ENCODE measurements around the gene CDKL2. TPM values are rescaled to one million over a fixed set of nuclear protein-coding genes. Genes with fewer than 3 reads are reported as not detected.
A peak's percentile ranks its signal among the peaks of the same experiment; 100 is the strongest.

Gene CDKL2
- total and polyA plus RNA-seq, 9 of the 15 experiments (the other 6 are each of a cell fraction or from before 2014, with no cell fraction given) = 0.01 to 0.16 TPM; not detected in 7

- no peak overlapping the region for H3K4me2 ChIP-seq (ENCODE audit: insufficient read depth, low read length)
- H3K27me3 ChIP-seq (ENCODE audit: control insufficient read depth in 2 of 2, insufficient read depth in 2 of 2, low read length in 2 of 2) = no peaks in the 10 kb centered on the region
- ChIA-PET POLR2A (no interaction called here), CTCF (ENCODE audit: low intra/inter-chr PET ratio) (no interaction called here)
- in situ Hi-C loops (cut with MboI) (no loop called here), intact Hi-C loops (cut with micrococcal nuclease) (no loop called here)
- no peak overlapping the region for H2AFZ ChIP-seq (ENCODE audit: low read depth, low read length)
- H3K9me1 ChIP-seq (ENCODE audit: control insufficient read depth, insufficient read depth, low read length) = no peaks in the 10 kb centered on the region
- no peak overlapping the region for H3K9ac ChIP-seq (ENCODE audit: insufficient read depth in 1 of 2, low read depth in 2 of 2, low read length in 2 of 2)
- H3K4me3 ChIP-seq = no peak overlapping the region
- no TSS peak for BruUV-seq (replicated peaks)
- no peaks in the 10 kb centered on the region for H3K36me3 ChIP-seq (ENCODE audit: control insufficient read depth, insufficient read depth, low read length)
- WGBS (ENCODE audit: insufficient coverage, low coverage, missing lambda C conversion rate) = 30% methylated on average over 3 of the region's 3 CpGs
- no peak for TF ChIP-seq ARID3B (CRISPR knock-in tag; IDR thresholded peaks at IDR 0.05; ENCODE audit: borderline replicate concordance)
- peak; percentile 92 for TF ChIP-seq MAFG (tag; conservative IDR thresholded peaks at IDR 0.05)
- peak; percentile 89 for TF ChIP-seq CEBPB (tag; IDR thresholded peaks at IDR 0.05)
- TF ChIP-seq C11orf30 (IDR thresholded peaks at IDR 0.05; ENCODE audit: low read depth) = peak; percentile 91
- peak; percentile 79 for TF ChIP-seq MAFK (IDR thresholded peaks at IDR 0.05; ENCODE audit: low read length)
- TF ChIP-seq ZNF316 (IDR thresholded peaks at IDR 0.05) = peak; percentile 96
- TF ChIP-seq ZNF384 (IDR thresholded peaks at IDR 0.05; ENCODE audit: low read depth, low read length) = peak; percentile 94
- TF ChIP-seq MAFF (IDR thresholded peaks at IDR 0.05; ENCODE audit: low read length) = peak; percentile 78
- TF ChIP-seq CEBPG (CRISPR knock-in tag; IDR thresholded peaks at IDR 0.05) = no peak
- peak; percentile 50 to 84 for TF ChIP-seq CEBPG (tag; conservative IDR thresholded peaks at IDR 0.05 in 1 of 2, IDR thresholded peaks at IDR 0.05 in 1 of 2)
- TF ChIP-seq NFE2L1 (tag; IDR thresholded peaks at IDR 0.05; ENCODE audit: borderline replicate concordance, low read depth) = peak; percentile 13; the same call in 1 of the 2 replicates
- TF ChIP-seq NFE2 (IDR thresholded peaks at IDR 0.05; ENCODE audit: low read depth) = peak; percentile 80
- no peak for TF ChIP-seq SMC3 (conservative IDR thresholded peaks at IDR 0.05; ENCODE audit: insufficient read depth, low read depth, low read length)
- no peak for TF ChIP-seq TAF1 (IDR thresholded peaks at IDR 0.05; ENCODE audit: control insufficient read depth, extremely low read depth, insufficient read depth, low read length, severe bottlenecking)
- DNase-seq (ENCODE audit: extremely low read depth in 1 of 4, low spot score in 3 of 4) (peak in 2 of 4 experiments; percentile 8 to 16), ATAC-seq (no peak), FAIRE-seq (peak; percentile 32)
- H3K9me3 ChIP-seq (replicated peaks; ENCODE audit: control insufficient read depth, insufficient read depth, low read depth, low read length) = no peaks in the 10 kb centered on the region
- no peaks in the 10 kb centered on the region for H3K79me2 ChIP-seq (ENCODE audit: control insufficient read depth, insufficient read depth, low read length)
- no peaks in the 10 kb centered on the region; a peak in 1 of 5 replicates for H3K4me1 ChIP-seq (replicated peaks in 1 of 2; ENCODE audit: control insufficient read depth in 2 of 2, insufficient read depth in 2 of 2, low read length in 2 of 2)
- no peaks in the 10 kb centered on the region for H4K20me1 ChIP-seq (replicated peaks; ENCODE audit: control insufficient read depth, insufficient read depth, low read length)
- H3K27ac ChIP-seq (ENCODE audit: extremely low read depth, low read depth, low read length) = no peak overlapping the region
Observed at GRCh38 chr4:75598390-75598789, 31.9 kb downstream of the CDKL2 start.

All from K562 (cell line).